ENCODE data around the gene KIFC3.

Gene KIFC3

GRCh38 chr16:57760357-57761160 lies 41.7 kb downstream of the KIFC3 start:
- Histone ChIP-seq H3K4me1 (ENCODE audit: control extremely low read depth in 1 of 4, control insufficient read depth in 4 of 4, insufficient read depth in 4 of 4, low read length in 3 of 4) (peaks cover 0 to 7% (median 0%) of the 10 kb centered on the region in 4 experiments), H3K36me3 (ENCODE audit: control insufficient read depth in 4 of 4, insufficient read depth in 4 of 4, low read length in 3 of 4) (peaks cover 0 to 60% (median 27%) of the 10 kb centered on the region in 4 experiments), H3K4me3 (ENCODE audit: control insufficient read depth in 1 of 7, extremely low read depth in 1 of 7, insufficient read depth in 4 of 7, low read depth in 2 of 7, low read length in 6 of 7) (no peak overlapping the region), H3K27me3 (replicated peaks in 2 of 5; ENCODE audit: control insufficient read depth in 4 of 5, insufficient read depth in 5 of 5, low read length in 4 of 5) (no peaks in the 10 kb centered on the region), H3K9me3 (ENCODE audit: control extremely low read depth in 1 of 5, control insufficient read depth in 4 of 5, insufficient read depth in 2 of 5, low read depth in 1 of 5, low read length in 4 of 5) (no peaks in the 10 kb centered on the region), H3K27ac (ENCODE audit: insufficient read depth in 1 of 2, low read depth in 1 of 2, low read length in 2 of 2, poor library complexity in 1 of 2, severe bottlenecking in 2 of 2) (no peak overlapping the region)
- no peak for DNase-seq
- ChIA-PET CTCF (interaction anchor here (0.8 to 1.5 kb wide), 9 partner anchors 8 to 240 kb away, joined by 3 to 7 read pairs (median 3); partner anchors contain the start of gene USB1), POLR2A (no interaction called here)
- WGBS (ENCODE audit: insufficient coverage), result 96% methylated on average over 40 of the region's 40 CpGs

DNA sequence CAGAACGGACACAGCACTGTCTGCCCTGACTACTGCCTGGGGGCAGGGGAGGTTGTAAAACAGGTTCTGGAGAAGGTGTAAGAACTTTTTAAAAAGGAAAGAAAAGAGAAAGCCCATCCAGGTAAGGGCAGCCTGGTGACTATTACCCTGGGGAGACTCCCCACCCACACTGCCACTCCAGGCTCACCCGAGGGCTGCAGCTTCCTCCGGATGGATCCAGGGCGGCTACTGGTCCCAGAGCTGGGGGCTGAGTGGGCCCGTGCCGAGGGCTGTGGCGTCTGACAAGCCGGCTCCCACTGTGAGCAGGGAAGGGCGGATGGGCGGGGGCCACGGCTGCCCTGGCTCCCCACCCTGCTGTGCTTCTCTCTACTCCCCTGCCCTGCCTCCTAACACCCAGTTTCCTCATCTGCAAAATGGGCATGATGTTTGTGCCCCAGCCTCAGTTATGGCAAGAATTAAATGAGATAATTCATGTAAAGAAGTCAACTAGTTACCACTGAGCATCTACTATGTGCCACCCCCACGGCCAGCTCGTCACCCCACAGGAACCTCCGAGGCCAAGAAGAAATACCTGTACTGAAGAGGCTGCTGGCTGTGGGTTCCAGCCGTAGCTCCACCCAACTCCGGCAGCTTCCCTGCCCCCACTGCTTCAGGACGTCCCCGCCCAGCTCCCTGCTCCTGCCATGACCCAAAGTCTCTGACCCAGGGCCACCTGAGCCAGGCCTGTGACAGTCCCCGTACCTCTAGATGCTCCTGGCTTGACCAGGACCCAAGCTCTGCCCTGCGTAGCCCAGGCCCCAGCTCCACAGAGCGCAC lies 42.5 kb downstream of the KIFC3 start:
- H3K9me3 ChIP-seq (ENCODE audit: control extremely low read depth in 1 of 5, control insufficient read depth in 4 of 5, insufficient read depth in 2 of 5, low read depth in 1 of 5, low read length in 4 of 5), result no peaks in the 10 kb centered on the region
- WGBS (ENCODE audit: insufficient coverage), result 97% methylated on average over 17 of the region's 21 CpGs
- POLR2A ChIA-PET, result no interaction called here
- CTCF ChIA-PET, result interaction anchor here (0.6 to 1.3 kb wide), 9 partner anchors 9 to 111 kb away, joined by 3 to 4 read pairs (median 3); no protein-coding TSS in a partner anchor
- peaks cover 0 to 68% (median 35%) of the 10 kb centered on the region in 4 experiments for H3K36me3 ChIP-seq (ENCODE audit: control insufficient read depth in 4 of 4, insufficient read depth in 4 of 4, low read length in 3 of 4)
- no peak for DNase-seq
- H3K4me3 ChIP-seq (ENCODE audit: control insufficient read depth in 1 of 7, extremely low read depth in 1 of 7, insufficient read depth in 4 of 7, low read depth in 2 of 7, low read length in 6 of 7), result no peak overlapping the region
- no peaks in the 10 kb centered on the region for H3K27me3 ChIP-seq (replicated peaks in 2 of 5; ENCODE audit: control insufficient read depth in 4 of 5, insufficient read depth in 5 of 5, low read length in 4 of 5)
- no peak overlapping the region for H3K27ac ChIP-seq (ENCODE audit: insufficient read depth in 1 of 2, low read depth in 1 of 2, low read length in 2 of 2, poor library complexity in 1 of 2, severe bottlenecking in 2 of 2)
- H3K4me1 ChIP-seq (ENCODE audit: control extremely low read depth in 1 of 4, control insufficient read depth in 4 of 4, insufficient read depth in 4 of 4, low read length in 3 of 4), result peaks cover 0 to 7% (median 0%) of the 10 kb centered on the region in 4 experiments

DNA sequence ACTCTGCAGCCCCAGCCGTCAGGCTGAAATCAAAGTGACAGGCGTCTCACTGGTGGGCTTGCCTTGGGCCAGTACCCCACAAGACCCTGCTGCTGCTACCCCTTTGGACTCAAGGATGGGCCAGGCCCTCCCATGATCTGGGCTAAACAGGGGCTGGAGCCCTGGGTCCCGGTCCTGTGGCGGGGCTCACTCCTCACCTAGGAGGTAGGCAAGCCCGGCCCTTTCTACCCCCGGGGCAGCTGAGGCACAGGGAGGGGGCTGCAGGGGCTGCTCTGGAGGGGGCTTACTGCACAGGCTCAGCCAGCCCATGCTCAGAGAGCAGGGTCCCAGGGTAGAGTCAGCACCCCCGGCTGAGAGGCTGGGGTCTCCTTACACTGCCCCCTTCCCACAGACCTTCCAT lies 43.2 kb downstream of the KIFC3 start:
- no peaks in the 10 kb centered on the region for H3K9me3 ChIP-seq (ENCODE audit: control extremely low read depth in 1 of 5, control insufficient read depth in 4 of 5, insufficient read depth in 2 of 5, low read depth in 1 of 5, low read length in 4 of 5)
- DNase-seq, result no peak
- 94% methylated on average over 5 of the region's 7 CpGs for WGBS (ENCODE audit: insufficient coverage)
- H3K27ac ChIP-seq (ENCODE audit: insufficient read depth in 1 of 2, low read depth in 1 of 2, low read length in 2 of 2, poor library complexity in 1 of 2, severe bottlenecking in 2 of 2), result no peak overlapping the region
- H3K36me3 ChIP-seq (ENCODE audit: control insufficient read depth in 4 of 4, insufficient read depth in 4 of 4, low read length in 3 of 4), result peaks cover 0 to 70% (median 39%) of the 10 kb centered on the region in 4 experiments
- peaks cover 0 to 5% (median 0%) of the 10 kb centered on the region in 4 experiments for H3K4me1 ChIP-seq (ENCODE audit: control extremely low read depth in 1 of 4, control insufficient read depth in 4 of 4, insufficient read depth in 4 of 4, low read length in 3 of 4)
- H3K27me3 ChIP-seq (replicated peaks in 2 of 5; ENCODE audit: control insufficient read depth in 4 of 5, insufficient read depth in 5 of 5, low read length in 4 of 5), result no peaks in the 10 kb centered on the region
- no peak overlapping the region for H3K4me3 ChIP-seq (ENCODE audit: control insufficient read depth in 1 of 7, extremely low read depth in 1 of 7, insufficient read depth in 4 of 7, low read depth in 2 of 7, low read length in 6 of 7)
- POLR2A ChIA-PET, result no interaction called here
- CTCF ChIA-PET, result interaction anchor here (0.8 to 1.7 kb wide), 4 partner anchors 9 to 103 kb away, joined by 3 to 5 read pairs (median 4); partner anchors contain the start of gene ADGRG3

GRCh38 chr16:57758331-57759117 lies 43.8 kb downstream of the KIFC3 start:
- H3K4me3 ChIP-seq (ENCODE audit: control insufficient read depth in 1 of 7, extremely low read depth in 1 of 7, insufficient read depth in 4 of 7, low read depth in 2 of 7, low read length in 6 of 7), result no peak overlapping the region
- no peak for DNase-seq
- ChIA-PET POLR2A (no interaction called here), CTCF (interaction anchor here (0.8 to 3.5 kb wide), 15 partner anchors 8 to 110 kb away, joined by 3 to 22 read pairs (median 5); partner anchors contain the start of gene ADGRG3)
- no peaks in the 10 kb centered on the region for H3K9me3 ChIP-seq (ENCODE audit: control extremely low read depth in 1 of 5, control insufficient read depth in 4 of 5, insufficient read depth in 2 of 5, low read depth in 1 of 5, low read length in 4 of 5)
- H3K36me3 ChIP-seq (ENCODE audit: control insufficient read depth in 4 of 4, insufficient read depth in 4 of 4, low read length in 3 of 4), result peaks cover 0 to 72% (median 43%) of the 10 kb centered on the region in 4 experiments
- H3K27ac ChIP-seq (ENCODE audit: insufficient read depth in 1 of 2, low read depth in 1 of 2, low read length in 2 of 2, poor library complexity in 1 of 2, severe bottlenecking in 2 of 2), result no peak overlapping the region
- H3K27me3 ChIP-seq (replicated peaks in 2 of 5; ENCODE audit: control insufficient read depth in 4 of 5, insufficient read depth in 5 of 5, low read length in 4 of 5), result no peaks in the 10 kb centered on the region
- WGBS (ENCODE audit: insufficient coverage), result 92% methylated on average over 28 of the region's 33 CpGs
- peaks cover 0 to 5% (median 0%) of the 10 kb centered on the region in 4 experiments for H3K4me1 ChIP-seq (ENCODE audit: control extremely low read depth in 1 of 4, control insufficient read depth in 4 of 4, insufficient read depth in 4 of 4, low read length in 3 of 4)

GRCh38 chr16:57757883-57758282 lies 44.4 kb downstream of the KIFC3 start:
- peaks cover 0 to 5% (median 0%) of the 10 kb centered on the region in 4 experiments for H3K4me1 ChIP-seq (ENCODE audit: control extremely low read depth in 1 of 4, control insufficient read depth in 4 of 4, insufficient read depth in 4 of 4, low read length in 3 of 4)
- H3K4me3 ChIP-seq (ENCODE audit: control insufficient read depth in 1 of 7, extremely low read depth in 1 of 7, insufficient read depth in 4 of 7, low read depth in 2 of 7, low read length in 6 of 7), result no peak overlapping the region
- ChIA-PET POLR2A (no interaction called here), CTCF (interaction anchor here (0.6 to 3.5 kb wide), 26 partner anchors 9 to 177 kb away, joined by 3 to 22 read pairs (median 4); no protein-coding TSS in a partner anchor)
- H3K27me3 ChIP-seq (replicated peaks in 2 of 5; ENCODE audit: control insufficient read depth in 4 of 5, insufficient read depth in 5 of 5, low read length in 4 of 5), result no peaks in the 10 kb centered on the region
- DNase-seq, result no peak
- no peaks in the 10 kb centered on the region for H3K9me3 ChIP-seq (ENCODE audit: control extremely low read depth in 1 of 5, control insufficient read depth in 4 of 5, insufficient read depth in 2 of 5, low read depth in 1 of 5, low read length in 4 of 5)
- peaks cover 0 to 79% (median 48%) of the 10 kb centered on the region in 4 experiments for H3K36me3 ChIP-seq (ENCODE audit: control insufficient read depth in 4 of 4, insufficient read depth in 4 of 4, low read length in 3 of 4)
- WGBS (ENCODE audit: insufficient coverage), result 100% methylated on average over 6 of the region's 7 CpGs
- H3K27ac ChIP-seq (ENCODE audit: insufficient read depth in 1 of 2, low read depth in 1 of 2, low read length in 2 of 2, poor library complexity in 1 of 2, severe bottlenecking in 2 of 2), result no peak overlapping the region

DNA sequence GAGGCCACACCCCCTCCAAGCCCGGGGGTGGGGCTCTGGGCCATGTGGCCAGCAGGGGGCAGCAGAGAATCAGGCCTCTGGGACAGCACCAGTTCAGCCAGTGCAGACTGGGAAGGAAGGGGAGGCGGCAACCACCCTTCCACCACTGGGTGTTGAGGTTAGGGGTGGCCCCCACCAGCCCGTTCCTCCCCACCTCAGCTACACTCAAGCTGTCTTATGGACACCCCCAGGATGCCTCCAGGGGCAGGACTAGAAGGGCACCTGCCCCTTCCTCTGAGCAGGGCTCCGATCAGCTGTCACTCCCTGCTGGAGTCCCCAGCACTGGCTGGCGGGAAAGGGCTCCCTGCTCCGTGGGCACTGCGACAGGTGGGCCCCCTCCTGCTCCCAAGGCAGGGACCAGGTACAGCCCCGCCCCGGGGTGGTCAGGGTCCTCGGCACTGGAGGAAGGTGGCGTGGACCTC lies 44.9 kb downstream of the KIFC3 start:
- ChIA-PET CTCF (interaction anchor here (0.6 to 3.5 kb wide), 29 partner anchors 9 to 229 kb away, joined by 3 to 22 read pairs (median 4); partner anchors contain the start of gene ADGRG3), POLR2A (interaction anchor here (0.6 kb wide), 1 partner anchor 22 kb away, joined by 3 read pairs; the partner anchor contains the start of gene KATNB1)
- DNase-seq, result peak; percentile 58 to 71 (median 62)
- Histone ChIP-seq H3K27ac (ENCODE audit: insufficient read depth in 1 of 2, low read depth in 1 of 2, low read length in 2 of 2, poor library complexity in 1 of 2, severe bottlenecking in 2 of 2) (no peak overlapping the region), H3K9me3 (ENCODE audit: control extremely low read depth in 1 of 5, control insufficient read depth in 4 of 5, insufficient read depth in 2 of 5, low read depth in 1 of 5, low read length in 4 of 5) (no peaks in the 10 kb centered on the region), H3K4me3 (ENCODE audit: control insufficient read depth in 1 of 7, extremely low read depth in 1 of 7, insufficient read depth in 4 of 7, low read depth in 2 of 7, low read length in 6 of 7) (no peak overlapping the region), H3K4me1 (ENCODE audit: control extremely low read depth in 1 of 4, control insufficient read depth in 4 of 4, insufficient read depth in 4 of 4, low read length in 3 of 4) (peaks cover 0 to 5% (median 0%) of the 10 kb centered on the region in 4 experiments), H3K27me3 (replicated peaks in 2 of 5; ENCODE audit: control insufficient read depth in 4 of 5, insufficient read depth in 5 of 5, low read length in 4 of 5) (no peaks in the 10 kb centered on the region), H3K36me3 (ENCODE audit: control insufficient read depth in 4 of 4, insufficient read depth in 4 of 4, low read length in 3 of 4) (peaks cover 0 to 84% (median 51%) of the 10 kb centered on the region in 4 experiments)
- 75% methylated on average over 9 of the region's 11 CpGs for WGBS (ENCODE audit: insufficient coverage)
